MM.1S (cell line): ENCODE data around the gene PPP1CC.

Experiments used
- DNase-seq: peaks from one replicate; pipeline ENCODE4 v3.0.0-alpha.2; 2015
- H2AFZ ChIP-seq: fragments of 300-600 bp; sonication (generic); 2 replicates; pipeline ENCODE4 v1.6.0; 2016; ENCODE audit warnings: antibody characterized with exemption, low read length
- H3F3A ChIP-seq: fragments of 300-600 bp; sonication (generic); 2 replicates; pipeline ENCODE4 v1.6.1; 2016; ENCODE audit warnings: mild to moderate bottlenecking, antibody characterized with exemption, low read length, moderate library complexity, mixed read lengths; ENCODE audit not compliant: insufficient read depth
- H3K27ac ChIP-seq: fragments of 300-600 bp; sonication (generic); 2 replicates; pipeline ENCODE4 v1.5.1; 2016; ENCODE audit warnings: mild to moderate bottlenecking, low read length
- H3K27me3 ChIP-seq: fragments of 300-600 bp; sonication (generic); replicated peaks from 2 replicates; pipeline ENCODE4 v1.6.0; 2016; ENCODE audit warnings: low read length; ENCODE audit not compliant: insufficient read depth
- H3K36me3 ChIP-seq: fragments of 300-600 bp; sonication (generic); replicated peaks from 2 replicates; pipeline ENCODE4 v1.6.1; 2016; ENCODE audit warnings: mild to moderate bottlenecking, low read length, mixed read lengths; ENCODE audit not compliant: insufficient read depth
- H3K4me1 ChIP-seq: fragments of 300-600 bp; sonication (generic); 2 replicates; pipeline ENCODE4 v1.6.1; 2016; ENCODE audit warnings: low read length, mixed read lengths
- H3K4me2 ChIP-seq: fragments of 300-600 bp; sonication (generic); 2 replicates; pipeline ENCODE4 v1.6.0; 2016; ENCODE audit warnings: low read depth, low read length
- H3K4me3 ChIP-seq: fragments of 300-600 bp; sonication (generic); 2 replicates; pipeline ENCODE4 v1.5.1; 2016; ENCODE audit warnings: low read length, mixed read lengths
- H3K79me2 ChIP-seq: fragments of 300-600 bp; sonication (generic); 2 replicates; pipeline ENCODE4 v1.6.1; 2016; ENCODE audit warnings: mixed run types, low read length, mixed read lengths
- H3K9ac ChIP-seq: fragments of 300-600 bp; sonication (generic); 2 replicates; pipeline ENCODE4 v1.6.1; 2016; ENCODE audit warnings: low read length, mixed read lengths
- H3K9me2 ChIP-seq: fragments of 300-600 bp; sonication (generic); replicated peaks from 2 replicates; pipeline ENCODE4 v1.6.1; 2016; ENCODE audit warnings: mild to moderate bottlenecking, low read length, mixed read lengths; ENCODE audit not compliant: insufficient read depth
- H3K9me3 ChIP-seq: fragments of 300-600 bp; sonication (generic); replicated peaks from 2 replicates; pipeline ENCODE4 v1.6.1; 2016; ENCODE audit warnings: mild to moderate bottlenecking, low read length, mixed read lengths; ENCODE audit not compliant: insufficient read depth
- H4K20me1 ChIP-seq: fragments of 300-600 bp; sonication (generic); 2 replicates; pipeline ENCODE4 v1.6.1; 2016; ENCODE audit warnings: mild to moderate bottlenecking, low read length, moderate library complexity, mixed read lengths; ENCODE audit not compliant: insufficient read depth
- CTCF ChIP-seq: fragments of 300-600 bp; sonication (generic); IDR thresholded peaks from 2 replicates; pipeline ENCODE4 v1.5.1; 2016; ENCODE audit warnings: antibody characterized with exemption, low read length, mixed read lengths
- EZH2 ChIP-seq: fragments of 300-600 bp; sonication (generic); optimal IDR thresholded peaks from 2 replicates; pipeline ENCODE3; 2017; ENCODE audit warnings: low read depth, mild to moderate bottlenecking, antibody characterized with exemption, low read length, mixed read lengths
- EZH2phosphoT487 ChIP-seq: fragments of 300-600 bp; sonication (generic); IDR thresholded peaks from 2 replicates; pipeline ENCODE4 v1.6.1; 2018; ENCODE audit warnings: antibody characterized with exemption, low read length

Gene PPP1CC

GRCh38 chr12:110680032-110680431 is 62.7 kb downstream of the PPP1CC start:
- Histone ChIP-seq H3K27ac (no peak overlapping the region), H3K4me1 (peaks cover 20% of the 10 kb centered on the region), H3K4me3 (no peak overlapping the region), H3K9ac (no peak overlapping the region), H3K4me2 (no peak overlapping the region), H2AFZ (no peak overlapping the region), H3K36me3 (no peaks in the 10 kb centered on the region), H3K27me3 (no peaks in the 10 kb centered on the region), H3K9me3 (no peaks in the 10 kb centered on the region), H4K20me1 (no peaks in the 10 kb centered on the region), H3K79me2 (no peaks in the 10 kb centered on the region), H3K9me2 (no peaks in the 10 kb centered on the region), H3F3A (0 out of 2 replicates have a peak, but pooled peaks cover 4% of the 10 kb centered on the region)
- DNase-seq = no peak
- TF ChIP-seq EZH2 = no peak
- TF ChIP-seq EZH2phosphoT487 = no peak
- no peak for TF ChIP-seq CTCF

- no peaks in the 10 kb centered on the region for H3K79me2 ChIP-seq
- H3K27me3 ChIP-seq = no peaks in the 10 kb centered on the region
- TF ChIP-seq EZH2phosphoT487 (no peak), EZH2 (no peak), CTCF (no peak)
- H3K36me3 ChIP-seq = no peaks in the 10 kb centered on the region
- H2AFZ ChIP-seq = no peak overlapping the region
- no peaks in the 10 kb centered on the region for H3K9me3 ChIP-seq
- DNase-seq = no peak
- H3K27ac ChIP-seq = no peak overlapping the region
- 0 out of 2 replicates have a peak, but pooled peaks cover 4% of the 10 kb centered on the region for H3F3A ChIP-seq
- H4K20me1 ChIP-seq = no peaks in the 10 kb centered on the region
- no peak overlapping the region for H3K4me3 ChIP-seq
- peaks cover 22% of the 10 kb centered on the region for H3K4me1 ChIP-seq
- no peak overlapping the region for H3K9ac ChIP-seq
- no peak overlapping the region for H3K4me2 ChIP-seq
- no peaks in the 10 kb centered on the region for H3K9me2 ChIP-seq
These were observed 63.5 kb downstream of the PPP1CC start for GRCh38 chr12:110679201-110679600.

GRCh38 chr12:110677982-110678381 is 64.7 kb downstream of the PPP1CC start:
- Histone ChIP-seq H3K4me2 (no peak overlapping the region), H3K9me3 (no peaks in the 10 kb centered on the region), H2AFZ (no peak overlapping the region), H3K9ac (no peak overlapping the region), H3K9me2 (no peaks in the 10 kb centered on the region), H3K27me3 (no peaks in the 10 kb centered on the region), H3K79me2 (no peaks in the 10 kb centered on the region), H3K27ac (peak overlapping the region; percentile 41; the same call in 1 of the 2 replicates), H4K20me1 (no peaks in the 10 kb centered on the region), H3K36me3 (no peaks in the 10 kb centered on the region), H3F3A (0 out of 2 replicates have a peak, but pooled peaks cover 4% of the 10 kb centered on the region), H3K4me1 (peaks cover 32% of the 10 kb centered on the region), H3K4me3 (no peak overlapping the region)
- TF ChIP-seq EZH2 = no peak
- no peak for TF ChIP-seq CTCF
- no peak for DNase-seq
